GM19324 (cell line): ENCODE measurements around the gene OR52I1.

Experiments used
- ATAC-seq: cut with Tn5 transposase; IDR thresholded peaks from one replicate; pipeline ENCODE4 v1.9.1; 2021; ENCODE audit warnings: mild to moderate bottlenecking, moderate library complexity; ENCODE audit not compliant: unreplicated experiment, low FRiP score

The OR52I1 gene

GRCh38 chr11:4593739-4594138 lies at the start of gene OR52I1:
TSS of gene OR52I1 (plus strand) at chr11:4594039. CDS start at chr11:4594039, 0 bp downstream.
- ATAC-seq, result no peak

- ATAC-seq, result no peak
Measured at GRCh38 chr11:4544891-4545290, 48.9 kb upstream of the OR52I1 start, which contains the start of gene OR52M1. TSS of gene OR52M1 (plus strand) at chr11:4545191. CDS start at chr11:4545191, 0 bp downstream.

- ATAC-seq, result no peak
Measured at GRCh38 chr11:4546878-4547277, 47.0 kb upstream of the OR52I1 start.

- no peak for ATAC-seq
Measured at GRCh38 chr11:4547416-4547815, 46.4 kb upstream of the OR52I1 start.

GRCh38 chr11:4551346-4551979 lies 42.4 kb upstream of the OR52I1 start:
- no peak for ATAC-seq

- no peak for ATAC-seq
Measured at GRCh38 chr11:4559527-4560440, 34.1 kb upstream of the OR52I1 start.

GRCh38 chr11:4560467-4560866 lies 33.4 kb upstream of the OR52I1 start:
- ATAC-seq, result no peak

- ATAC-seq, result no peak
Measured at GRCh38 chr11:4565371-4565770, 28.5 kb upstream of the OR52I1 start.

GRCh38 chr11:4569075-4569474 lies 24.8 kb upstream of the OR52I1 start:
- no peak for ATAC-seq

GRCh38 chr11:4576880-4577279 lies 17.0 kb upstream of the OR52I1 start:
- ATAC-seq, result no peak

GRCh38 chr11:4577761-4578160 lies 16.1 kb upstream of the OR52I1 start:
- ATAC-seq, result no peak

- no peak for ATAC-seq
Measured at GRCh38 chr11:4578624-4579023, 15.2 kb upstream of the OR52I1 start.

- no peak for ATAC-seq
Measured at GRCh38 chr11:4580124-4580523, 13.7 kb upstream of the OR52I1 start.

GRCh38 chr11:4581443-4581842 lies 12.4 kb upstream of the OR52I1 start, which contains the start of gene OR52I2:
TSS of gene OR52I2 (plus strand) at chr11:4581743.
- ATAC-seq, result no peak

- no peak for ATAC-seq
Measured at GRCh38 chr11:4589017-4589416, 4.8 kb upstream of the OR52I1 start.

- ATAC-seq, result no peak
Measured at GRCh38 chr11:4605057-4605456, 11.2 kb downstream of the OR52I1 start.

- no peak for ATAC-seq
Measured at GRCh38 chr11:4606231-4607015, 12.6 kb downstream of the OR52I1 start.

- ATAC-seq, result no peak
Measured at GRCh38 chr11:4607096-4607495, 13.3 kb downstream of the OR52I1 start.

GRCh38 chr11:4607781-4608666 lies 14.2 kb downstream of the OR52I1 start, which contains the start of gene TRIM68:
TSS of gene TRIM68 (minus strand) at chr11:4608231. CDS start at chr11:4605504, 2,727 bp downstream.
- peak; percentile 100 for ATAC-seq
